ENCODE data around the gene CCDC171. TPM values are rescaled to one million over a fixed set of nuclear protein-coding genes. Genes with fewer than 3 reads are reported as not detected.

CCDC171 gene
- total RNA-seq, 1 experiment from 2014 or later, result 2.8 TPM

GRCh38 chr9:15724612-15725011, 171.8 kb downstream of the CCDC171 start:
- TF ChIP-seq ATF2 (CRISPR knock-in tag; IDR thresholded peaks at IDR 0.05; ENCODE audit: borderline replicate concordance, low read depth) (no peak), EMX1 (CRISPR knock-in tag; IDR thresholded peaks at IDR 0.05) (no peak), E2F5 (CRISPR knock-in tag; IDR thresholded peaks at IDR 0.05) (no peak), AR (CRISPR knock-in tag; IDR thresholded peaks at IDR 0.05) (no peak)
- DNase-seq (ENCODE audit: low spot score), result no peak
- Mint-ChIP-seq H3K9me3 (no peaks in the 10 kb centered on the region), H3K27ac (no peak overlapping the region), H3K36me3 (no peaks in the 10 kb centered on the region), H3K4me3 (no peak overlapping the region), H3K4me1 (peaks cover 10% of the 10 kb centered on the region), H3K27me3 (ENCODE audit: low read depth) (no peaks in the 10 kb centered on the region)
- ChIA-PET CTCF (no interaction called here), POLR2A (no interaction called here)
- ATAC-seq, result no peak

- ChIA-PET POLR2A (no interaction called here), CTCF (no interaction called here)
- H3K27ac Mint-ChIP-seq, result no peak overlapping the region
- peaks cover 8% of the 10 kb centered on the region for H3K4me1 Mint-ChIP-seq
- no peak for ATAC-seq
- H3K9me3 Mint-ChIP-seq, result no peaks in the 10 kb centered on the region
- H3K27me3 Mint-ChIP-seq (ENCODE audit: low read depth), result no peaks in the 10 kb centered on the region
- H3K36me3 Mint-ChIP-seq, result no peaks in the 10 kb centered on the region
- H3K4me3 Mint-ChIP-seq, result no peak overlapping the region
- DNase-seq (ENCODE audit: low spot score), result no peak
- no peak for TF ChIP-seq SP1 (CRISPR knock-in tag; conservative IDR thresholded peaks at IDR 0.05)
- no peak for TF ChIP-seq ZNF512 (CRISPR knock-in tag; IDR thresholded peaks at IDR 0.05; ENCODE audit: borderline replicate concordance)
- TF ChIP-seq KAT7 (CRISPR knock-in tag; IDR thresholded peaks at IDR 0.05; ENCODE audit: borderline replicate concordance), result no peak
- TF ChIP-seq ELF4 (CRISPR knock-in tag; IDR thresholded peaks at IDR 0.05; ENCODE audit: low read depth), result no peak
- no peak for TF ChIP-seq SOX15 (CRISPR knock-in tag; IDR thresholded peaks at IDR 0.05)
- TF ChIP-seq ZNF281 (CRISPR knock-in tag; IDR thresholded peaks at IDR 0.05), result no peak
- TF ChIP-seq NR2C2 (CRISPR knock-in tag; IDR thresholded peaks at IDR 0.05), result no peak
- no peak for TF ChIP-seq STAT6 (CRISPR knock-in tag; conservative IDR thresholded peaks at IDR 0.05; ENCODE audit: low read depth)
- TF ChIP-seq PRDM15 (CRISPR knock-in tag; IDR thresholded peaks at IDR 0.05), result no peak
- TF ChIP-seq IRF2 (CRISPR knock-in tag; IDR thresholded peaks at IDR 0.05; ENCODE audit: borderline replicate concordance, low read depth), result no peak
- TF ChIP-seq ZNF232 (CRISPR knock-in tag; IDR thresholded peaks at IDR 0.05), result no peak
- no peak for TF ChIP-seq AR (CRISPR knock-in tag; IDR thresholded peaks at IDR 0.05)
These were observed 173.1 kb downstream of the CCDC171 start for GRCh38 chr9:15725953-15726352.
